Measurements from ENCODE around the gene CFLAR.

GRCh38 chr2:201223089-201224073, 107.4 kb downstream of the CFLAR start:
- TF ChIP-seq POLR2A (IDR thresholded peaks at IDR 0.05) = no peak
- no peak for TF ChIP-seq CTCF (IDR thresholded peaks at IDR 0.05)

Data from Peyer's patch (tissue), 4 donors.